Limb (tissue), 2 donors: ENCODE data around the gene CDS2.

Experiments used
- DNase-seq, 2 donors: peaks; one replicate each; pipeline ENCODE4 v3.0.0-alpha.2; 2016; ENCODE audit errors: extremely low spot score in 2 of 2

Gene CDS2

GRCh38 chr20:5119143-5119434, 7.7 kb upstream of the CDS2 start:
- no peak for DNase-seq

- DNase-seq: peak; percentile 95 to 97
These were observed 7.2 kb upstream of the CDS2 start, which contains the start of gene PCNA for GRCh38 chr20:5119435-5120184. Gene PCNA (minus strand): TSS chr20:5119958. CDS start chr20:5119798, 160 bp downstream.

DNA sequence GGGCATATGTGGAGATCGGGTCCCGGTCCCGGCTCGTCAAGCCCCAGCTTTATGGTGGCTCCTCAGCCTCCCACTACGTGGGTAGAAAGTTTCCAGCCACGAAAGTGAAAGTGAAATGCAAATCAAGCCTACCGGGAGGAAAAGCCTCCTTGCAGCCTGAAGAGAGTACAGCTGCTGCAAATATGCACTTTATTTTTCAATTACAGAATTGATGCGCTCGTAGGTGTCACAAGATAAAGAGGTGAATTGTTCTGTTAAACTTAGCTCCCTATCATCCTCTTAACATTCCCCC, 6.7 kb upstream of the CDS2 start:
- DNase-seq: no peak

DNA sequence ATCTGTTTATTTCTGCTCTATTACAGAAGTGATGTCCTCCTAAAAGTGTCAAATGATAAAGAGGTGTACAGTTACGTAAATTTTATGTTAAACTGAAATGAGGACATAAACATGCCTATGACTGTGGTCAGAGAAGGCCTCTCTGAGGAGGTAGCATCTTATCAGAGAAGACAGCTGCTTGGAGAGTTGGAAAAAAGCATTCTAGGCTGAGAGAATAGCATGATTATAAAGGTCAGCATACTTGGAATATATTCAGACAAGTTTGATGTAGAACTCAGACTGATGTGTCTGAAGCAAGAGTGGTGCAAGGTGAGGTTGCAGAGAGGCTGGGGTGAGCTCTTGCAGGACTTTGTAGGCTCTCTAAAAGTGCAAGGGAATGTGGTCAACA, 3.9 kb upstream of the CDS2 start:
- no peak for DNase-seq

GRCh38 chr20:5127204-5127858, 523 bp downstream of the CDS2 start:
- DNase-seq: peak in 1 of 2 donors; percentile 67

DNA sequence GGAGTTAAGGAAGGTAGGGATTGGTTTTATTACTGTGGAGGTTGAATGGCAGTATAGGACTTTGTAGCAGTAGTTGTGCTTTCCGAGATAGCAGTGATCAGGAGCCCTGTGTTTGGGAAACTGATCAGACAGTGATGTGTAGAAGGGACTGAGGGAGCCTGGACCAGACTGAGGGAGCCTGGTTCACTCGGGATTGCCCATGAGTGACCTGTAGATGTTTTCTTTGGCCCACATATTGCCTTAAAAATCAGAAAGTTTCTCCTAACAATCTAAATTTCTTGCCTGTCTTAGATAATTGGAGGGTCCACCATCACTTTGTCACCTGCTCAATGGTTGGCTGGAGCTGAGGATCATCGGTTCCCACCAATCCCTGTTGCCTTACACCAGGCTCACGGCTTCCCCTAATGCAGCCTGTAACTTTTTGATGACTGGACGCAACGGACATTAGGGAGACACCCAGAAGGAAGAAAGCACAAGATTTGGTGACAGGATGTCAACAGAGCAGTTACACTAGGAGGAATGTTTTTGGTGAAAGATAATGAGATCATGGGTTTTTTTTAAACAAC, 1.1 kb downstream of the CDS2 start:
- DNase-seq: no peak

DNA sequence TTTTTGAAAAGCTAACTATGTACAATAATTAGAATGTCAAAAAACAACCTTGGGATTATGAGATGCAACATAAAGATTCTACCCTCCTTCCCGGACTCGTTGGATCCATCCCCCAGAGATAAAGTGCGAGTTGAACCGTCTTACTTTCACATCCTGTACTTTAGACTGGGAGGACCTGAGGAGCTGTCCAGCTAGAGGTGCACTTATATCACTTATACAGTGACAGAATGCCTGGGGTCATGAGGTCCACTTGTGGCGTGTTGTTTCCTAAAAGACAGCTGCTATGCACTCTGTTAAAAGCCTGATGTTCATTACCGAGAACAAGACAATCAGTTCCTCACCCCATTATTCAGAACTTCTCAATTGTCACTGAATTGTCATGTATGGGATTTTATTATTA, 2.1 kb downstream of the CDS2 start:
- no peak for DNase-seq

DNA sequence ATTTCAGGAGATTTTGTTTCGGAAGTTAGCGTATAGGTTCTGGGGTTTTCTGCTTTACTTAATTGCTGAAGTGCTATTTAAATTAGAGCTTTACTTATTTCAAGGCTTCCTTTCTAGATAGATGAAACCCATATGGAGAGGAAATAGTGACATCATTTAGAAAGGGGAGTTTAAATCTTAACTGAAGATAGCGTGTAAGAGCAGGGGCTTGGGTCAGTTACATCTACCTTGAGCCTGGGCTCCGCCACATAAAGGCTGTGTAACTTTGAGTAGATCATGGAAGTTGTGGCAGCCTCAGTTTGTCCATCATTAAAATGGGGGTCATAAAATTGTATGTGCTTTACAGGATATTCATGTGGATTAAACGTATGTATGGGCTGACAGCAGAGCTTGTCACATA, 4.7 kb downstream of the CDS2 start:
- no peak for DNase-seq

GRCh38 chr20:5133998-5134397, 7.2 kb downstream of the CDS2 start:
- DNase-seq: no peak

DNA sequence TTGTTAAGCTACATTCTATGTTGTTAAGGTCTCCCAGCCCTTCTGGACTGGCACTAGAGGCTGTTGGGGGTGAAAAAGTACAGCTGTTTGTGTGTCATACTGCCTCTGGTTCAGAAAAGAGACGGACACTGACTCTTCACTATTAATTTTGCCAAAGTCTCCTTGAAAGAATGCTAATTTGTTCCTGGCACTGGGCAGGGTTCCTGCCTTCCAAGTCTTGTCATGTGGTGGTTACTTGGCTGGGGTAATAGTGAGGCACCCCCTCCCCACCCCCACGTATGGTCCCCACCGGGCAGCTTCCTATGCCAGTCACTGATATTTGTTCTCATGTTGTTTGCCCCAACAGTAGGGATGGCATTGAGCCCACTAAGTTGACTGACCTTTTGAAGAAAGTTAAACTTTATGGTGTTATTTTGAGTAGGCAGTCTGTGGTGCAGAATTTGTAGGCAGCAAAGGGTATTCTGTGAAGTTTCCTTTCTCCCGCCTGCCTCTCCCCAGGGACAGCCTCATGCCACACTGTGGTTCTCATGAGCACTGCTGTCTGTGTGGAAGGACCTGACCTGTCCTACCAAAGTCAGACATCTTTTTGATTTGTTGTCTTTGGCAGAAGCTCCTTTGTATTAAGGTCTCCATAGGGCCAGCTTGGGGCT, 8.7 kb downstream of the CDS2 start:
- no peak for DNase-seq

GRCh38 chr20:5136096-5136495, 9.3 kb downstream of the CDS2 start:
- no peak for DNase-seq

DNA sequence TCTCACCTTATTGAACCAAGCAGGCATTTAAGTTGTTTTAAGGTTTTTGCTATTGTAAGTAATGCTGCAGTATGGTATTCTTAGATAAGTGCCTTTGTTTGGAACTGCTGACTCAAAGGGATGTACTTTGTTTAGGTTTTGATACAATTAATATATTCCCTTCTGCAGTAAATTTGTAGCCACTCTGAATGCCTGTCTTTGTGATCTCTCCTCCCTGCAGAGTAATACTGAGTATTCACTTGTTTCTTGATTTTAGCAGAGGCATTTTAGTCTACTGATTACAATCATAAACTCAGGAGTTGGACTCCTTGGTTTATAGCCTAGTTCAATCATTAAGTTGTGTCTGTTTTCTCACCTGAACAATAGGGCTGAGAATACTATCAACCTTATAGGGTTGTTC, 13.4 kb downstream of the CDS2 start:
- DNase-seq: no peak

DNA sequence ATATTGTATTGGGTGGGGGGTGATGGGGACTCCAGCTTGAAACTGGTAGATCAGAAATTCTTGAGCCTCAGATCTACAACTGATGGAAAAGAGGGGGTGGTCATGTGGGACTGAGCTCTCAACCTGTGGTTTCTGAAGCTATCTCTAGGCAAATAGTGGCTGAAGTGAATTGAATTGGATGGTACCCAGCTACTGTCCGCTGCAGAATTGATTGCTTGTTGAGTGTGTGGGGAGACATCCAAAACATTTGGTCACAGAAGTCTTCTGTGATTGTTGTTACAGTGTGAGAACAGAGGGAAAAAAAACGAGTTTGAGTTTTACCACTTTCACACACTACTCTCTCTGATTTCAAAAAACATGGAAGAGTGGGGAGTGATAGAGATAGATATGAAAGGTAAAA, 14.8 kb downstream of the CDS2 start:
- no peak for DNase-seq

GRCh38 chr20:5143851-5144250, 17.0 kb downstream of the CDS2 start:
- DNase-seq: no peak

DNA sequence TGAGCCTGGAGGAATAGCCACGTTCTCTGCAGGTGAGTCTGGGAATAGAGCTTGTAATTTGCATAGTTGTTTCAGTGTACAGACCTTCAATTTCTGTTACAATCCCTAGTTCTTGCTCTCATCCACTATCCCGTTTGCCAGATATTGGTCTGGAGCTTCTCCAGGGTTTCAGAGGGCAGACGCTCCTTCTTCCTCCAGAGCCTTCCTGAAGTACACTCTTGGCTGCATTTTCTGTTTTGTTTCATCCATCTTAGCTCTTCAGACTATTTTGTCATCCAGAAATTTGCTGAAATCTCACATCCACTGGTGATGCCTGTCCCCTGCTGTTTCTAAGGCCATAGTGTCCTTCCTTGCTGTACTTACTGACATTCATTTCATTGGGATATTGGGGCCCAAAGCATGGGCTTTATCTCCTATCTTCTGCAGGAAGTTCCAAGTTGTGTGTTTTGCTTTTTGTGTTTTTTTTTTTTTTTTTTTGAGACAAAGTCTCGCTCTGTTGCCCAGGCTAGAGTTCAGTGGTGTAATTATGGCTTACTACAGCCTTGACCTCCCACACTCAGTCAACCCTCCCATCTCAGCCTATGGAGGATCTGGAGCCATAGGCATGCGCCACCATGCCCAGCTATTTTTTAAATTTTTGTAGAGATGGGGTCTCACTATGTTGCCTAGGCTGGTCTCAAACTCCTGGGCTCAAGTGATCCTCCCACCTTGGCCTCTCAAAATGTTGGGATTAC, 18.7 kb downstream of the CDS2 start:
- no peak for DNase-seq

DNA sequence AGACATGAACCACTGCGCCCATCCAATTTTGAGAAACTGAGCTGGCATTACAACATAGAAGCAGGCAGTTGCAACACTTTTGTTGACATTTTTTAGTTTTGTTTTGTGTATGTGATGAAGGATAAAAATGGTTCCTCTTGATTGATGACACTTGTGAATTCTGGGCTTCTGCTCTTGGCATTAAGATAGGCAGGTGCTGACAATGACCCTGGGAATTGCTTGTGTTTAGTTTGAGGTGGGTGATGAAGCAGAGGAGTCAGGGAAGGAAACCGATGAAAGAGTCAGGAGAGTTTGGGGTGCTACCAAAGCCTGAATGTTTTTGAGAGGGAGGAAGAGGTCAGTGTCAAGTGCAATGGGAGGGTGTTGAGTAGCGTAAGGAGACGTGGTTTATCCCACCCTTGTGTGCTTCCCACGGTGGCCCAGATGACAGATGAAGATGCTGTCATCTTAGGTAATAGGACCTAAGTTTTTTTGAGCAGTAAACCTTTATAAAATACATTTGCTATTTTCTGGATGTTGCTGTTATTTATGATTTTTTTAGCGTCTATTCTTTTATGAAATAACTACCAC, 19.4 kb downstream of the CDS2 start:
- no peak for DNase-seq

GRCh38 chr20:5146871-5147592, 20.2 kb downstream of the CDS2 start:
- DNase-seq: no peak

GRCh38 chr20:5148581-5148980, 21.8 kb downstream of the CDS2 start:
- no peak for DNase-seq

DNA sequence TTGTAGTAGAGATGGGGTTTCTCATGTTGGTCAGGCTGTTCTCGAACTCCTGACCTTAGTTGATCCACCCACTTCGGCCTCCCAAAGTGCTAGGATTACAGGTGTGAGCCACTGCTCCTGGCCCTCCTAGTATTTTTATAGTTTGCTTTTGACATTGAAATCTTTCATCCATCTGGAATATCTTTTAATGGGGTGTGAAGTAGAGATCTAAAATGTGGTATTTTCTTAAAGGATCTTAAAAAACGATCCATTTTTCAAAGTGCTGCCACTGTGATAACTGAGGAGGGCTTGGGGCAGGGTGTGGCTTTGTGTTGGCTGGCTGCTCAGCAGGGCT, 23.1 kb downstream of the CDS2 start:
- DNase-seq: no peak

- no peak for DNase-seq
These were observed 23.6 kb downstream of the CDS2 start for GRCh38 chr20:5150226-5151076.

DNA sequence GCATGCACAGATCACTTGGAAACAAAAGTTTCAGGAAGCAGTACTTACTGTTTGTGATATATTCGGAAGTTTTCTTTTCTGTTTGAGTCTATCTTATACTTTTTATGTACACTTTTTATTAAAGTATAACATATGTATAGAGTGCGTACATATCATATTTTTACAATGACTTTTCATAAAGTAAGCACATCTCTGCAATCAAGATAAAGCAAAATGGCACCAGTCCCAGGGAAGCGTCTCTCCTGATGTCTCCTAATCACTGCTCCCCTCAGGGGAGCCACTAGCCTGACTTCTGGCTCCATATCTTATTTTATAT, 26.3 kb downstream of the CDS2 start:
- DNase-seq: no peak
